Adrenal gland (tissue), 12 donors: ENCODE results near the gene TMEM255B. TPM values are rescaled to one million over a fixed set of nuclear protein-coding genes. Genes with fewer than 3 reads are reported as not detected.
"Not testable (repeated sequence)": the region's sequence is repeated elsewhere in the genome, so short reads cannot be mapped to it uniquely, and the experiment has no call there.

Experiments
- DNase-seq, 7 donors: peaks; one replicate each; pipeline ENCODE4 v3.0.0-alpha.2; 2019 to 2020
- H3K27ac ChIP-seq, 5 donors: fragments of 200-600 bp; sonication (generic) in 4 of 5; 1 replicate in 3 of 5; 2 replicates in 2 of 5; pipeline versions ENCODE4 v1.5.1 to v1.8.0; 2016 to 2020; ENCODE audit warnings: mild to moderate bottlenecking in 1 of 5
- H3K27me3 ChIP-seq: fragments of 200-600 bp; 2 replicates; pipeline ENCODE4 v1.8.0; 2021
- H3K36me3 ChIP-seq, 2 donors: fragments of 200-600 bp; replicated peaks in 1 of 2; 1 replicate in 1 of 2; 2 replicates in 1 of 2; pipeline versions ENCODE4 v1.5.1 to v1.8.0; 2018 to 2022
- H3K4me1 ChIP-seq, 2 donors: fragments of 200-600 bp; replicated peaks in 1 of 2; 1 replicate in 1 of 2; 2 replicates in 1 of 2; pipeline versions ENCODE4 v1.5.1 to v1.8.0; 2018 to 2021
- H3K4me3 ChIP-seq, 4 donors: fragments of 200-600 bp; sonication (generic) in 3 of 4; one replicate each; pipeline ENCODE4 v1.5.1; 2016 to 2018
- H3K9me3 ChIP-seq, 3 donors: fragments of 200-600 bp; sonication (generic) in 1 of 3; replicated peaks in 1 of 3; 1 replicate in 2 of 3; 2 replicates in 1 of 3; pipeline versions ENCODE4 v1.5.1 to v1.8.0; 2016 to 2021
- CTCF ChIP-seq, 6 experiments: fragments of 450-650 bp in 4 of 6; fragments of 200-600 bp in 2 of 6; sonication (generic) in 1 of 6; IDR thresholded peaks; 1 replicate in 5 of 6; 2 replicates in 1 of 6; pipeline versions ENCODE4 v1.5.1 to v1.8.0; 2016 to 2021; ENCODE audit warnings: antibody characterized with exemption in 6 of 6, mild to moderate bottlenecking in 2 of 6, moderate library complexity in 1 of 6
- POLR2A ChIP-seq, 2 donors: fragments of 450-650 bp; IDR thresholded peaks; one replicate each; pipeline ENCODE4 v1.6.1; 2017; ENCODE audit warnings: antibody characterized with exemption in 2 of 2, mild to moderate bottlenecking in 2 of 2, moderate library complexity in 1 of 2
- WGBS, 4 donors: extraction: QIAGEN DNeasy Blood & Tissue Kit in 2 of 4; methylation state at CpG; one replicate each; pipeline versions ENCODE4 v1.1.5 to v1.1.7; 2013 to 2017; 5-methylcytosine and 5-hydroxymethylcytosine counted together
- intact Hi-C, 2 donors: fragments of 100-400 bp; cut with DNase I; formaldehyde crosslinking; loops; one replicate each; pipeline versions ENCODE4 v1.14.1 to v1.15.0; 2022 to 2023
- polyA plus RNA-seq, 3 donors: library from polyadenylated mRNA; stranded (reverse); fragments of 200-250 nt in 2 of 3; fragments of 350-450 nt in 1 of 3; fragmentation: Illumina TruSeq in 1 of 3; extraction: RNeasy Lipid Tissue Mini Kit (QIAGEN cat#74804) in 1 of 3; gene quantifications; one replicate each; pipeline ENCODE4 v1.2.3, GENCODE V29; 2013 to 2014
- total RNA-seq, 9 donors: library from RNA; depleted of rRNA in 4 of 9; stranded (reverse); fragments of >200 nt in 4 of 9; fragments of 120-200 nt in 1 of 9; fragmentation: NEBNext Ultra II Directional in 1 of 9; extraction: Animal tissue kit (Norgen Biotek cat#: 25700) in 1 of 9; gene quantifications; one replicate each; pipeline versions ENCODE4 v1.1.0 to v1.2.4, GENCODE V29; 2013 to 2023
- donor health status: healthy with polysubstance abuse.
- donor health status: Bipolar disorder and iron deficiency.
- donor health status: DM: yes; HTN: yes; CAD: no.
- donor health status: DM: no; HTN: no; CAD: no.
- donor health status: DM: no; HTN: no; CAD: no.
- donor health status: DM: yes; HTN: yes; CAD: no.

Gene TMEM255B
- total and polyA plus RNA-seq, 12 donors, result 1.3 to 60.1 (median 17.2) TPM

- WGBS, 4 donors, result 90 to 100% (median 97%) methylated on average over 12 to 23 of the region's 23 CpGs
- TF ChIP-seq CTCF (IDR thresholded peaks at IDR 0.05), result no peak
- no peak for TF ChIP-seq POLR2A (IDR thresholded peaks at IDR 0.05)
- peaks cover 0 to 10% of the 10 kb centered on the region in 2 donors for H3K36me3 ChIP-seq
- DNase-seq, result peak in 1 of 7 donors; percentile 16
- no peak overlapping the region for H3K4me3 ChIP-seq
- no peaks in the 10 kb centered on the region for H3K9me3 ChIP-seq
- intact Hi-C loops, result no loop called here
- H3K27ac ChIP-seq, result peak overlapping the region in 1 of 5 donors; percentile 29
- no peaks in the 10 kb centered on the region for H3K27me3 ChIP-seq
- peaks cover 9% of the 10 kb centered on the region in 2 donors for H3K4me1 ChIP-seq
Measured at GRCh38 chr13:113832631-113833030, 73.6 kb downstream of the TMEM255B start.

- H3K27me3 ChIP-seq, result no peaks in the 10 kb centered on the region
- no peak for DNase-seq
- H3K27ac ChIP-seq, result no peak overlapping the region
- 91 to 94% (median 92%) methylated on average over 15 to 25 of the region's 25 CpGs for WGBS, 4 donors
- H3K4me3 ChIP-seq, result no peak overlapping the region
- H3K4me1 ChIP-seq, result peaks cover 14 to 16% of the 10 kb centered on the region in 2 donors
- TF ChIP-seq POLR2A (IDR thresholded peaks at IDR 0.05) (no peak), CTCF (IDR thresholded peaks at IDR 0.05) (no peak)
- H3K36me3 ChIP-seq, result peaks cover 0 to 7% of the 10 kb centered on the region in 2 donors
- intact Hi-C loops, result no loop called here
- no peaks in the 10 kb centered on the region for H3K9me3 ChIP-seq
Measured at GRCh38 chr13:113833111-113833830, 74.2 kb downstream of the TMEM255B start.

- 93 to 100% (median 95%) methylated on average over 1 to 17 of the region's 17 CpGs for WGBS, 4 donors
- H3K4me3 ChIP-seq, H3K27ac ChIP-seq, H3K27me3 ChIP-seq, H3K9me3 ChIP-seq, H3K36me3 ChIP-seq, intact Hi-C loops, DNase-seq: not testable (repeated sequence)
- peaks cover 21 to 22% of the 10 kb centered on the region in 2 donors for H3K4me1 ChIP-seq
Measured at GRCh38 chr13:113834006-113834405, 75.0 kb downstream of the TMEM255B start.

GRCh38 chr13:113834496-113835200, 75.6 kb downstream of the TMEM255B start:
- TF ChIP-seq CTCF (IDR thresholded peaks at IDR 0.05), result no peak
- TF ChIP-seq POLR2A (IDR thresholded peaks at IDR 0.05), result no peak
- intact Hi-C loops, result no loop called here

More at GRCh38 chr13:113834496-113835200, 75.6 kb downstream of the TMEM255B start:
- no peaks in the 10 kb centered on the region for H3K9me3 ChIP-seq
- no peaks in the 10 kb centered on the region for H3K27me3 ChIP-seq
- WGBS, 4 donors, result 92 to 93% (median 93%) methylated on average over 9 to 38 of the region's 38 CpGs
- no peak overlapping the region for H3K27ac ChIP-seq
- no peak overlapping the region for H3K4me3 ChIP-seq
- peaks cover 22% of the 10 kb centered on the region in 2 donors for H3K4me1 ChIP-seq
- H3K36me3 ChIP-seq, result peaks cover 0 to 3% of the 10 kb centered on the region in 2 donors
- DNase-seq, result no peak
